ENCODE data around the gene SNX9.

SNX9 gene

DNA sequence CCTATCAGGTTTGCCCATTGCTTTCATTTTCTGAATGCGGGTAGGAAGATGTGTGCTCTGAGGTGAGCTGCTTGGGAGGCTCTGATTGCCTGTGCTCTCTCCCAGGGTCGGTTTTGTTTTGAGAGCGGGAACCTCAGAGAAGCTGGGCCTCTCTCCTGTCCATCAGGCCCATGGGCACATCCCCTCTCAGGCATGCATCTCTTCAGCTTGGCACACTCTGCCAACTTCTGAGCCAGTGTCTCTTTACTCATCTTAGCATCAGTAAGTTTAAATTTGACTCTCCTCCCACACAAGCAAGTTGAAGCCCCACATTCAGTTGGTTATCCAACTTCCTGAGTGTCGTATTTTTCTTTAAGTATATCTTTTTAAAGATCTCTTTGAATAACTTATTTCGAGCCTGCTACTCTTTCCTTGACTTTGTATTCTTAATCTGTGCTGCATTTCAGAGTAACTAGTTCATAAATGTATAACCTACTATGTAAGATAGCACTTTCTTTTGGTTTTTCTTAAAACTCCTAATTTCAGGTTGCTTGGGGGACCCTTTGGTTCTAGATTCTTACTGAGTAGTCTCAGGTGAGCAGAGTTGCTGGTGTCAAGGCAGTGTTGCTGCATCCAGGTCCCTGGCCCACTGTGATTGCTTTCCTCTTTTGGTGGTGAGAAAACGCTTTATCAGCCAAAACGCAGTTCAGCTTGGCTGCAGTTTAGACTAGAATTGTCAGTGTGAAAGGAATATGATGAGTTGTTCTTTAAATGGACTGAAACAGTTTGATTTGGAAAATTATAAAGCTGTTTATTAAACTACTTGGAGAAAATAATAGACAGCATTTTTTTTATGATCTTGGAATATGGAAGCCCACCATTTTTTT lies 54.8 kb downstream of the SNX9 start (continued):
- TF ChIP-seq REST (tag by site-specific recombination; IDR thresholded peaks at IDR 0.05) = no peak
- no peak for TF ChIP-seq ZNF10 (tag by site-specific recombination; IDR thresholded peaks at IDR 0.05)
- TF ChIP-seq ZNF169 (tag by site-specific recombination; IDR thresholded peaks at IDR 0.05) = no peak
- no peak for TF ChIP-seq ZNF560 (tag by site-specific recombination; IDR thresholded peaks at IDR 0.05; ENCODE audit: borderline replicate concordance)
- TF ChIP-seq ZSCAN23 (tag by site-specific recombination; IDR thresholded peaks at IDR 0.05) = no peak
- TF ChIP-seq ZNF747 (tag by site-specific recombination; IDR thresholded peaks at IDR 0.05) = no peak

DNA sequence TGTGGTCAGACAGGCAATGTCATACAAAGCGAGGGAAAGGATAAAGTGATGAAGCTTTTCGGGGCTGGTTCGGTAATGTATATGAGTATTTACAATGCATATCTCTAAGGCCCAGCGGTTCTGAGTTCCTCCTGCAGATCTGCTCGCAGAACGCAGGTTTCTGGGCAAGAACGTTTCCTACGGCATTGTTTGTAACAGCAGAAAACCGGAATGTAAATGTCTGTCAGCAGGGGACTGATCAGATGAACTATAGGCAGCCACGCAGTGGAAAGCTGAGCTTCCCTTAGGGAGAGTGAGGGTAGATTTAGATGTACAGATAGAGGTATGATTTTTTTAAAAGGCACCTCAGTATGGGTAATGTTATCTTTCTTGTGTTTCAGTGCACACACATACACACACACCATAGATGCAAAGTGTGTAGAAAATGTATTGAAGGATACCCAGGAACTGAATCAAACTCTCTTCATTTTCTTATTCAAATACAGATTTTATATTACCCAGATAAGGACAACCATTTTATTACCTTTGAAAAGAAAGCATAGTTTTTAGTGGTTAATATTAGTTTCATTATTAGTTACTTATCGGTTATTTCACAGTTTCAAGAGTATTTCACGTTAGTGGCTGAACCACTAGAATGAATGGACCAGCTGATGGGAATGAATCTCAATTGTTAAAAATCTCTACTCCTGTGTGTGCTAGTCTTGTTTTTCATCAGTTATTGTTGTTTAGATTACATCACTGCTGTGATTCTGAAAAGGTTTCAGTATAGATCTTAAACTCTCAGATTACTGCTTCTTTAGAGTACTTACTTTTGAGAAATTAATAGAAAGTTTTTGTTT lies 56.2 kb downstream of the SNX9 start:
- H3K9me3 ChIP-seq (ENCODE audit: control insufficient read depth, insufficient read depth, low read depth, low read length) = no peaks in the 10 kb centered on the region
- H3K4me1 ChIP-seq (ENCODE audit: control insufficient read depth, insufficient read depth, low read length) = no peaks in the 10 kb centered on the region
- ChIA-PET POLR2A (no interaction called here), CTCF (interaction anchor here (0.9 to 8.2 kb wide), 3 partner anchors 14 to 119 kb away, joined by 3 to 143 read pairs (median 3); no protein-coding TSS in a partner anchor)
- peaks cover 26 to 52% of the 10 kb centered on the region in 2 experiments for H3K36me3 ChIP-seq (ENCODE audit: control insufficient read depth in 2 of 2, insufficient read depth in 1 of 2, low read length in 2 of 2)
- TF ChIP-seq TRIM28 (IDR thresholded peaks at IDR 0.05; ENCODE audit: borderline replicate concordance, low read length) = peak; percentile 38; the same call in 1 of the 2 replicates
- no peak for TF ChIP-seq PRDM2 (tag by site-specific recombination; IDR thresholded peaks at IDR 0.05; ENCODE audit: borderline replicate concordance)
- 0 out of 2 replicates have a peak, but pooled peaks have one; percentile 4 for TF ChIP-seq PRDM6 (tag by site-specific recombination; IDR thresholded peaks at IDR 0.05)
- TF ChIP-seq, protein P1, sequence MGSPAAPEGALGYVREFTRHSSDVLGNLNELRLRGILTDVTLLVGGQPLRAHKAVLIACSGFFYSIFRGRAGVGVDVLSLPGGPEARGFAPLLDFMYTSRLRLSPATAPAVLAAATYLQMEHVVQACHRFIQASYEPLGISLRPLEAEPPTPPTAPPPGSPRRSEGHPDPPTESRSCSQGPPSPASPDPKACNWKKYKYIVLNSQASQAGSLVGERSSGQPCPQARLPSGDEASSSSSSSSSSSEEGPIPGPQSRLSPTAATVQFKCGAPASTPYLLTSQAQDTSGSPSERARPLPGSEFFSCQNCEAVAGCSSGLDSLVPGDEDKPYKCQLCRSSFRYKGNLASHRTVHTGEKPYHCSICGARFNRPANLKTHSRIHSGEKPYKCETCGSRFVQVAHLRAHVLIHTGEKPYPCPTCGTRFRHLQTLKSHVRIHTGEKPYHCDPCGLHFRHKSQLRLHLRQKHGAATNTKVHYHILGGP (tag by site-specific recombination; IDR thresholded peaks at IDR 0.05) = peak; percentile 23; the same call in 1 of the 2 replicates
- TF ChIP-seq ZNF639 (tag by site-specific recombination; IDR thresholded peaks at IDR 0.05) = no peak
- H3K4me3 ChIP-seq (ENCODE audit: low read depth, low read length) = no peak overlapping the region
- no peak overlapping the region for H3K27ac ChIP-seq (ENCODE audit: extremely low read depth, low read depth, low read length)

Measured in HEK293 (cell line).